Vagina (tissue), 2 donors: ENCODE data around the gene FRA10AC1. TPM values are rescaled to one million over a fixed set of nuclear protein-coding genes. Genes with fewer than 3 reads are reported as not detected.

ENCODE experiments used
- DNase-seq, 2 donors: peaks; one replicate each; pipeline ENCODE4 v3.0.0-alpha.2; 2017; ENCODE audit errors: extremely low spot score in 2 of 2
- H3K27ac ChIP-seq: fragments of 200-600 bp; sonication (generic); one replicate; pipeline ENCODE4 v1.5.1; 2019
- H3K27me3 ChIP-seq: fragments of 200-600 bp; sonication (generic); one replicate; pipeline ENCODE4 v1.5.1; 2019
- H3K36me3 ChIP-seq, 2 donors: fragments of 200-600 bp; sonication (generic); one replicate each; pipeline ENCODE4 v1.5.1; 2017 to 2019
- H3K4me1 ChIP-seq: fragments of 200-600 bp; sonication (generic); one replicate; pipeline ENCODE4 v1.5.1; 2019
- H3K4me3 ChIP-seq, 2 donors: fragments of 200-600 bp; sonication (generic); 1 replicate in 1 of 2; 2 replicates in 1 of 2; pipeline ENCODE4 v1.5.1; 2016 to 2019
- H3K9me3 ChIP-seq: fragments of 200-600 bp; sonication (generic); one replicate; pipeline ENCODE4 v1.5.1; 2019
- CTCF ChIP-seq, 3 experiments: fragments of 450-650 bp in 2 of 3; fragments of 200-600 bp in 1 of 3; sonication (generic) in 1 of 3; IDR thresholded peaks; one replicate each; pipeline ENCODE4 v1.5.1; 2017 to 2019; ENCODE audit warnings: antibody characterized with exemption in 3 of 3, mild to moderate bottlenecking in 2 of 3, moderate library complexity in 2 of 3
- POLR2A ChIP-seq, 2 donors: fragments of 450-650 bp; IDR thresholded peaks; one replicate each; pipeline ENCODE4 v1.6.1; 2017; ENCODE audit warnings: antibody characterized with exemption in 2 of 2, mild to moderate bottlenecking in 2 of 2, moderate library complexity in 2 of 2
- POLR2AphosphoS5 ChIP-seq, 2 donors: sonication (generic); formaldehyde crosslinking; IDR thresholded peaks; one replicate each; pipeline ENCODE4 v1.9.0; 2017; ENCODE audit warnings: antibody characterized with exemption in 2 of 2, mild to moderate bottlenecking in 2 of 2, low read depth in 1 of 2; ENCODE audit not compliant: insufficient read depth in 1 of 2
- intact Hi-C: fragments of 100-400 bp; cut with DNase I; formaldehyde crosslinking; loops from one replicate; pipeline ENCODE4 v1.15.1; 2023
- total RNA-seq: library from RNA; depleted of rRNA; stranded (reverse); fragments of >200 nt; gene quantifications from one replicate; pipeline ENCODE4 v1.2.3, GENCODE V29; 2016

Gene FRA10AC1
- total RNA-seq, 1 donor from 2014 or later, result 15.7 TPM

DNA sequence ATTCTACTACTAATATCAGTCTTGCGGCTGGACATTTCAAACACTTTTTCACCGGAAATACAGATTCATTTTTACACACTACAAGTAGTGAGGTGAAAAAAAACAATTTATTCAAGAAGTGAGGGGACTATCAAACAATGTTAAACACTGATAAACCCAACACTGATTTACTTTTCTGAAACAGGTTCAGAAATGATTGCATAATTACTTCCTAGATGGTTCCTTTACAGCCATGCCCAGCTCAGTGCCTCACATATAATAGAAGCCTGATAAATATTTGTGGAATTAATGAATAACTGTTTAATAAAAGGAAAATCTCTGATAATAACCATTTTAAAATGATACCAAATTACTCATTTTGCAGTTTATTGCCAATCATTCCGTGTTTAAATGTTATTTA lies 34.6 kb downstream of the FRA10AC1 start:
- intact Hi-C loops, result no loop called here
- H3K27me3 ChIP-seq, result no peaks in the 10 kb centered on the region
- no peak overlapping the region for H3K4me3 ChIP-seq
- no peak for DNase-seq
- TF ChIP-seq POLR2AphosphoS5 (IDR thresholded peaks at IDR 0.05; ENCODE audit: insufficient read depth in 1 of 2, low read depth in 1 of 2), result no peak
- TF ChIP-seq CTCF (IDR thresholded peaks at IDR 0.05), result no peak
- TF ChIP-seq POLR2A (IDR thresholded peaks at IDR 0.05), result no peak
- H3K27ac ChIP-seq, result no peak overlapping the region
- no peaks in the 10 kb centered on the region for H3K9me3 ChIP-seq
- peaks cover 0 to 37% of the 10 kb centered on the region in 2 donors for H3K36me3 ChIP-seq
- no peaks in the 10 kb centered on the region for H3K4me1 ChIP-seq

DNA sequence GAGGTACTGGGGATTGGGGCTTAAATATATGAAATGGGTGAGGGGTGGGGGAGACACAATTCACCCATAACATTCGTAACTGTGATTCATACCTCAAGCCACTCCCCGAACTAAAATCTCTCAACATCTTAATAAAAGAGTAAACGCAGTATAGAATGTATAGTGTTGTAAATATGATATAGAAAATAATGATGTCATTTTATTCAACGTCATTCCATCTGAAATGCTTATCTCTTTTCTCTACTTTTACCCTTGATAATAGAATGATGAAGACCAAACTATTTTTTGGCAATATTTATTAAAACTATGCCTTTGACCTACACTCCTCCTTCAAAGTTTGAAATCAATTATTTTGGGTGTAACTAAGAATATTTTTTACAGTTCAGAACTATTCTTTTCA lies 36.4 kb downstream of the FRA10AC1 start:
- H3K27me3 ChIP-seq, result no peaks in the 10 kb centered on the region
- peaks cover 0 to 34% of the 10 kb centered on the region in 2 donors for H3K36me3 ChIP-seq
- no peaks in the 10 kb centered on the region for H3K9me3 ChIP-seq
- H3K4me1 ChIP-seq, result no peaks in the 10 kb centered on the region
- TF ChIP-seq POLR2AphosphoS5 (IDR thresholded peaks at IDR 0.05; ENCODE audit: insufficient read depth in 1 of 2, low read depth in 1 of 2), result no peak
- no peak for TF ChIP-seq POLR2A (IDR thresholded peaks at IDR 0.05)
- TF ChIP-seq CTCF (IDR thresholded peaks at IDR 0.05), result no peak
- H3K27ac ChIP-seq, result no peak overlapping the region
- intact Hi-C loops, result no loop called here
- H3K4me3 ChIP-seq, result no peak overlapping the region
- DNase-seq, result no peak

DNA sequence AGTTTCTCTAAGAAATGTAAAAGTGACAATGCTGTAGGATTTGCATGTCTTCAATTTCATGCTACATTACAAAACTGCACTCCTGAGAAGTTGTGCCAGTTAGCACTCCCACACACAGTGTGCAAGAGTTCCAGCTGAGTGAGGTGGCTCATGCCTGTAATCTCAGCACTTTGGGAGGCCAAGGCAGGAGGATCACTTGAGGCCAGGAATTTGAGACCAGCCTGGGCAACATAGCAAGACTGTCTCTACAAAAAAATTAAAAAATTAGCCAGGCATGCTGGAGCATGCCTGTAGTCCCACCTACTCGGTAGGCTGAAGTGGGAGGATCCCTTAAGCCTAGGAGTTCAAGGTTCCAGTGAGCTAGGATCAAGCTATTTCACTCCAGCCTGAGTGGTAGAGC lies 44.6 kb downstream of the FRA10AC1 start:
- Histone ChIP-seq H3K4me3 (no peak overlapping the region), H3K36me3 (no peaks in the 10 kb centered on the region), H3K9me3 (no peaks in the 10 kb centered on the region), H3K4me1 (no peaks in the 10 kb centered on the region), H3K27ac (no peak overlapping the region), H3K27me3 (no peaks in the 10 kb centered on the region)
- intact Hi-C loops, result no loop called here
- no peak for DNase-seq
- no peak for TF ChIP-seq POLR2A (IDR thresholded peaks at IDR 0.05)

DNA sequence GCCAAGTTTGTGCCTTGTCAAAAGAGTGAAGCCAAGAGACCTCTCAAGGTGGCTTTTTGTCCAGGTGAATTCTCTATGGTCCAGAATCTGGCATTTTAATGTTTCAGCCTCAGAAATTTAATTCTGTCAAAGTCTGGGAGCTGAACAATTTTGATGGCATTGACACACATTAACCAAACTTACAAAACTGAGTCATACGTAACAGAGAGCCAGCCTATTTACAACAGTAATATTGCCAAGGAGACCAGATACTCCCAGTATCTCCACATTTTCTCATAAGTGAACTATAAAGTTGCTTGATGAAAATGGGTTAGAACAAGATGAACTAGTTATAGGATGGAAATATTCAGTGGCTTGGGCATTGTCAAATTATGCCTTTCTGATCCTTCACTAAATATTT lies 46.2 kb downstream of the FRA10AC1 start:
- intact Hi-C loops, result no loop called here
- H3K4me1 ChIP-seq, result no peaks in the 10 kb centered on the region
- TF ChIP-seq POLR2A (IDR thresholded peaks at IDR 0.05), result no peak
- no peak for TF ChIP-seq CTCF (IDR thresholded peaks at IDR 0.05)
- TF ChIP-seq POLR2AphosphoS5 (IDR thresholded peaks at IDR 0.05; ENCODE audit: insufficient read depth in 1 of 2, low read depth in 1 of 2), result no peak

DNA sequence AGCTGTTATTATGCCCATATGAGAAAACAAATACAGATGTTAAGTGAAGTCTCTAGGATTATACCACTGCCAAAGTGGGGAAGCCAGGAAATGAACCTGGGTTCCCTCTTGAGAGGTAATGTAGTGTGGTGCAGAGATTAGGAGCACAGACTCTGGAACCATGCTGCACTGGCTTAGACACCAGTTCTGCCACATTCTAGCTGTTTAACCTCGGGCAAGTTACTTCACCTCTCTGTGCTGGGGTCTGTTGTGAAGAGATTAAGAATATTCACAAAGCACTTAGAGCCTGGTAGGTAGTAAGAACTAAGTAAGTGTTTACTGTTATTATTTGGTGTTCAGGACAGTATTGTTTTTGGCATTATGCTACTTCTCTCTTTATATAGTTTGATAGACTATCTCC lies 48.2 kb downstream of the FRA10AC1 start:
- intact Hi-C loops, result no loop called here
- Histone ChIP-seq H3K27me3 (no peaks in the 10 kb centered on the region), H3K4me3 (no peak overlapping the region), H3K36me3 (no peaks in the 10 kb centered on the region), H3K9me3 (no peaks in the 10 kb centered on the region), H3K4me1 (no peaks in the 10 kb centered on the region), H3K27ac (no peak overlapping the region)
- TF ChIP-seq CTCF (IDR thresholded peaks at IDR 0.05) (no peak), POLR2AphosphoS5 (IDR thresholded peaks at IDR 0.05; ENCODE audit: insufficient read depth in 1 of 2, low read depth in 1 of 2) (no peak), POLR2A (IDR thresholded peaks at IDR 0.05) (no peak)
- no peak for DNase-seq

More for the DNA sequence above, 46.2 kb downstream of the FRA10AC1 start:
- H3K27me3 ChIP-seq, result no peaks in the 10 kb centered on the region
- H3K9me3 ChIP-seq, result no peaks in the 10 kb centered on the region
- no peak for DNase-seq
- no peaks in the 10 kb centered on the region for H3K36me3 ChIP-seq
- H3K4me3 ChIP-seq, result no peak overlapping the region
- no peak overlapping the region for H3K27ac ChIP-seq

GRCh38 chr10:93652857-93653256 lies 49.5 kb downstream of the FRA10AC1 start:
- H3K9me3 ChIP-seq, result no peaks in the 10 kb centered on the region
- no peaks in the 10 kb centered on the region for H3K4me1 ChIP-seq
- intact Hi-C loops, result no loop called here
- no peak overlapping the region for H3K4me3 ChIP-seq
- H3K27me3 ChIP-seq, result no peaks in the 10 kb centered on the region
- H3K36me3 ChIP-seq, result no peaks in the 10 kb centered on the region
- no peak for DNase-seq
- no peak overlapping the region for H3K27ac ChIP-seq
- TF ChIP-seq POLR2AphosphoS5 (IDR thresholded peaks at IDR 0.05; ENCODE audit: insufficient read depth in 1 of 2, low read depth in 1 of 2) (no peak), CTCF (IDR thresholded peaks at IDR 0.05) (no peak), POLR2A (IDR thresholded peaks at IDR 0.05) (no peak)
